GM19324 (cell line): ENCODE data around the gene APELA.
"Not testable (repeated sequence)": the region's sequence is repeated elsewhere in the genome, so short reads cannot be mapped to it uniquely, and the experiment has no call there.

ENCODE experiments used
- ATAC-seq: cut with Tn5 transposase; IDR thresholded peaks from one replicate; pipeline ENCODE4 v1.9.1; 2021; ENCODE audit warnings: mild to moderate bottlenecking, moderate library complexity; ENCODE audit not compliant: unreplicated experiment, low FRiP score

The APELA gene

DNA sequence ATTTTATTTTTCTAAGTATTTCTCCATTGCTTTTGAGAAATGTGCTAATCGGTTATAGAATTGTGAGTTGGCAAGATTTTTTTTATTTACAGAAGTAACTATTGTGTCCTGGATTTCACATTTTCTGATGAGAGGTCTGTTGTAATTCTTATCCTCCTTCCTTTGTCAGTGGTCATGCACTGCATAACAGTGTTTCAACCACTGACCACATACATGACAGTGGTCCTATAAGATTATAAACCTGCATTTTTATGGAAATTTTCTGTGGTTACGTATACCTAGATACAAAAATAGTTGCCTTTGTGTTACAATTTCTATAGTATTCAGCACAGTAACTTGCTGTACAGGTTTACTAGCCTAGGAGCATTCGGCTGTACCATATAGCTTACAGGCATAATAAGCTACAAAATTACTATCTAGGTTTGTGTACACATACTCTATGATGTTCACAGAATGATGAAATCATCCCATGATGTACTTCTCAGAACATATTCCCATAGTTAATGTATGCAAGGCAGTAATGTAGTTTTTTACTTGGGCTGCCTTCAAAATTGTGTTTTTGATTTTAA is 47.8 kb downstream of the APELA start:
- no peak for ATAC-seq

DNA sequence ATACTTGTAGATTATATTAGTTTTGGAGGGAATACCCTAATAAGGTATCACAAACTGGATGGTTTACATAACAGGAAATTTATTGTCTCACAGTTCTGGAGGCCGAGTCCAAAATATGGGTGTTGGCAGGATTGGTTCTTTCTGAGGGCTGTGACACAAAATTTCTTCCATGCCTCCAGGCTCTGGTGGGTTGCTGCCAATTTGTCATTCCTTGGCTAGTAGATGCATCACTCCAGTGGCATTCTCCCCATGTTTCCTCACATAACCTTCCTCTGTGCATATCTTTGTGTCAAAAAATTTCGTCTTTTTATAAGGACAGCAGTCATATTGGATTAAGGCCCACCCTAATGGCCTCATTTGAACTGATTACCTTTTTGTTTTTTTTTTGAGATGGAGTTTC is 49.3 kb downstream of the APELA start:
- no peak for ATAC-seq

DNA sequence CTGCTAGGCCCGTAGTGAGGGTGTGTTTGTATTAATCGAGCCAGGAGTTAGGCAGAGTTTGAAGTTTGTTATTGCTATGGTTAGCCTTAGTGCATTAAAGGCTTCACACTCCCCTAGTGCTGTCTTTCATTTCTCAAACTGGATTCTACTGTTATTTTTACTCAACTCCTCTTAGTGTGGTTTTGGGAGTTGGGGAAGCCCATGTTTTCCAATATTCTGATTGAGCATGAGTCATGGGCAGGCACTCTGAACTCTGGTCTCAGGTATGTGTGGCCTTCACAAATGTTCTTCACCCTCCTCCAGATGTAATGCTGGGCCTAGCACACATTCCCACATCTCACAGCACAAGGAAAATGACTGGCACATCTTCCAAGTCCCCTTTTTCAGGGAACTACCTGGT is 50.1 kb downstream of the APELA start:
- ATAC-seq: not testable (repeated sequence)

DNA sequence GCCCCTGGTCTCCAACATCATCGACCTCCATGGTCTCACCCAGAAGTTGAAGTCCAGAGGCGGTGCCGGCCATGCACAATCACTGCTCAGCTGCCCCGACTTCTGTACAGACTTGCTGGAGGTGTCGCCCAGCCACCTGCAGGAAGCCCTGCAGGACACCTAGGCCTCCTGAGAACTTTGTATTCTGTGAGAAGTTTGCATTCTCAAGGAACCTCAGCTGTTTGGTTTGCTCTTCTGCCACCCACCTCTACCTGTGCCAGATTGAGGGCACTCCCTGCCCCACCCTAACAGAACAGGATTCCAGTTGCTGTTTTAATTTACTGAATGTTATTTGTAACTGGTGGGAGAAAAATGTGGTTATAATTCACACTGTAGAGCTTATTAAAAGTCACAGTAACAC is 53.7 kb downstream of the APELA start:
- no peak for ATAC-seq

DNA sequence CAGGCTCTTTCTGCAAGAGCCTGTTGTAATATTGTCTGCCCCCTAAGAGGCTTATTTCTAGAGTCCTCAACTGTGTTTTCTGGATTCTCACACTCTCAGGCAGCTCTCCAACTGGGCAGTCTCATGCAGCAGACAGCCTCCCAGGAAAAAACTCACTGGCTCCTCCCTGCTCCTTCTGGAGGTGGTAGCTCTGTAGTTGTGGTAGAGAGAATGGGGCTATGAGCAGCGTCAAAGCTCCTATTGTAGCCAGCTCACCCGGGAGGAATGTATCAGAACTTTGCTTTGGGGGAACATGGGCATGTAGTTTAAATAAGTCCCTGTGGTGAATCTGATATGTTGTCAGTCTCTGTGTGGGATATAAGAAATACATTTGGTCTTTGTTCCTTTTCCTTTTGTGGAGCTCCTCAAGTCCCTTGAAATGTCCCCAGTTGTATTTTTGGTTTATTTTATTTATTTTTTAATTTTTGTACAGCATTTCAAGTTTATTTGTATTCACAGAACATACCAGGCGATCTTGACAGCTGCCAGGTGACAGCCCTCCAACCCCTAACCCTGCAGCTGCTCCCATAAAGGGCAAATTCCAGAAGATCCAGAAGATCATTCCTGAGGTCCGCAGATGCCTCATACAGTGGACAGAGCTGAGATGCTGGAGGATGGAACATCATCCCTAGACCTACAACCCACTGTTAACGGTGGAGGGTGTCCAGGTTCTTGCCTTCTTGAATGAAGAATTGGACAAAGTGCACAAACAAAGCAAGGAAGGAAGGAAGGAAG is 54.8 kb downstream of the APELA start:
- ATAC-seq: no peak

DNA sequence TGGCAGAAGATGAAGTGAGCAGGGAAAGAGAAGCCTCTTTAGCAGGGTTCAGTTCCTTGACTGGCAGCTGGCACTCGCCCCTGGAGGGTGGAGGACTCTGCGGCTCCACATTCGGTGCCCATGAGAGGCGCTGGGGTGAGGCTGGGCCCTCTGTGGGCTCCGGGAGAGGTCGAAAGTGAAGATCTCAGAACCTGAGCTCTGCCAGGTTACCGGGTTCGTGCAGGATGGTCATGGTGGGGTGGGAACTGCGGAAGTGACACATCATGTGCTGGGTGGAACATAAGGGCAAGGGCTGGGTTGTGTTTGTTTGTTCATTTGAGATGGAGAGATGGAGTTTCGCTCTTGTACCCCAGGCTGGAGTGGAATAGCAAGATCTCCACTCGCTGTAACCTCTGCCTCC is 56.3 kb downstream of the APELA start:
- ATAC-seq: no peak

DNA sequence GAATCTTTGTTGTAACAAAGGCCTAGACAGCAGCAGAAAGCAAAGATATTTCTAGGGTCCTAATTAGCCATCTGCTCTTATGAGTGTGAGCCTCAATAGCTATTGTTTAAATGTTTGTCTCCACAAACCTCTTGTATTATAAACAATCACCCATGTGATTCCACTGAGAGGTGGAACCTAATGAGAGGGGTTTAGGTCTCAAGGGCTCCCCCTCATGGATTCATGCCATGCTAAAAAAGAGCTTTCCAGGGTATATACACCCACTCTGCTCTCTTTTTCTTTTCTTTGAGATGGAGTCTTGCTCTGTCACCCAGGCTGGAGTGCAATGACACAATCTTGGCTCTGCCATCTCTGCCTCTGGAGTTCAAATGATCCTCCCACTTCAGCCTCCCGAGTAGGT is 58.4 kb downstream of the APELA start:
- ATAC-seq: peak; percentile 65

DNA sequence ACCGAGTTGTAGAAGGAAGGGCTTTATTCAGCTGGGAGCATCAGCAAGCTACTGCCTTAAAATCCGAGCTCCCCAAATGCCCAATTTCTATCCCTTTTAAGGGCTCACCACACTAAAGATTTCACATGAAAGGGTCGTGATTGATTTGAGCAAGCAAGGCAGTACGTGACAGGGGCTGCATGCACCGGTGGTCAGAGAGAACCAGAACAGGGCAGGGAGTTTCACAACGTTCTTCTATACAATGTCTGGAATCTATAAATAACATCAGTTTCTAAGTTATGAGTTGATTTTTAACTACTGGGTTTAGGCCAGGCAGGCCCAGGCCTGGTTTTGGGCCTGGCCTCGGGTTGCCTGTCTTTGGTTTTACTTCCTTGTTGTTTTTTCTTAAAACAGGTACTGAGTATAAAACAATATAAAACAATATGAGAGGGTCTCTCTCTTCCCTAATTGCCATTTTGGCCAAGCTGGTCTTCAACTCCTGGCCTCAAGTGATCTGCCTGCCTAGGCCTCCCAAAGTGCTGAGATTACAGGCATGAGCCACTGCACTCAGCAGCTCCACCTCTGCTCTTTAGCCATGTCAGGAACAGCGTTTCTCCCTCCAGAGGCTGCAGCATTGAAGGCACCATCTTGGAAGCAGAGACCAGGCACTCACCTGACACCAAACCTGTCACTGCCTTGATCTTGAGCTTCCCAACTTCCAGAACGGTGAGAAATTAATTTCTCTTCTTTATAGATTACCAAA is 59.1 kb downstream of the APELA start:
- ATAC-seq: peak; percentile 55

DNA sequence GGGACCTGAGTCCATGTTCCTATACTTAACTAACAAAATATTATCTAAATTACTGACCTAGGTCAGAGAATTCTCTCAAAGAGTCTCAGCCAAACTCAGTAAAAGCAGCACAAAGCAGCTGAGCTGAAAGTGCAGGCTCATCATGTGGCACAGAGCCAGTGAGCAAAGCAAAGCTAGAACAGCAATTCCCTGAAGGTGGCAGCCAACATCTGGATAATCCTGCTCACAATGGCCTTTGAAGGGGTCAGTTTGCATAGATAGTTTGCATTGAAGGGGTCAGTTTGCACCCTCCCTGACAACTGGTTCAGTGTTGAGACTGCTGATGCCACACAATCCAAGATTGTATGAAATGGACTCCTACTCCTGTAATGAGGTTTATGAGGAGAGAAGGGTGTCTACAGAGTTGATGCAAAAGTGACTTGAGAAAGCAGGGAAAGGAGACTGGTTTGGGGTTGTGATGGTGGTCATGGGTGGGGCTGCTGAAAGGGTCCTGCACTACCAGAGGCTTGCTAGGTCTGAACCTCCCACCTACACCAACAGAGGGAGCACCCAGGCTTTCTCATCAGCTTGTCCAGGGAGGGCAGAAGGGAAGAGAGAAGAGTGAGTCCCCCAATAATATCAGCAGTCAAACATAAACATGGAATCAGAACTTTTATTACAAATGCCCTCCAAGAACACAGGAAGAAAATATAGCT is 60.7 kb downstream of the APELA start:
- ATAC-seq: peak; percentile 43

DNA sequence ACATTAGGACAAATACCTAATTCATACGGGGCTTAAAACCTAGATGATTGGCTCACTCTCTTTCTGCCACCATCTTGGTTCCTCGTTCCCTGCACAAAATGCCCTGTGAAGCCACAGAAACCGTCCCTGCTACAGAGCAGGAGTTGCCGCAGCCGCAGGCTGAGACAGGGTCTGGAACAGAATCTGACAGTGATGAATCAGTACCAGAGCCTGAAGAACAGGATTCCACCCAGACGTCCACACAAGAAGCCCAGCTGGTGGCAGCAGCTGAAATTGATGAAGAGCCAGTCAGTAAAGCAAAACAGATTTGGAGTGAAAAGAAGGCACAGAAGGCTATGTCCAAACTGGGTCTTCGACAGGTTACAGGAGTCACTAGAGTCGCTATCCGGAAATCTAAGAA is 66.2 kb downstream of the APELA start:
- ATAC-seq: no peak

DNA sequence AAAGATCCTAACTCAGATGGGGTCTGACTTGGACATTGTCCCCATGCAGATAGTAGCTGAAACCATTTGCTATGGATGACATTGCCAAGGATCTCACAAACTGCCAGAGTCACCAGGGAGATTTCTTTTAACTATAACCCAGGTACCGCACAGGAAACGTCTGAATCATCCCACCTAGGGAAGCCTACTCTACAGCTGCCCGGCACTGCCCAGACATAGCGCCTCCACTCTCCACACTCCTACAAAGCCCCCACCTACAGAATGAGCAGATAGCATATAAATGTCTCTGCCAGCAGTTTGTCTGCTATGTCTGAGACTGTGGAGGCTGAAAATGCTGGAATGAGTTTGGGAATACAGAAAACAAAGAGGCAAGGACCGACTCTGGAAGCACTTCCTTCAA is 68.2 kb downstream of the APELA start:
- ATAC-seq: no peak

DNA sequence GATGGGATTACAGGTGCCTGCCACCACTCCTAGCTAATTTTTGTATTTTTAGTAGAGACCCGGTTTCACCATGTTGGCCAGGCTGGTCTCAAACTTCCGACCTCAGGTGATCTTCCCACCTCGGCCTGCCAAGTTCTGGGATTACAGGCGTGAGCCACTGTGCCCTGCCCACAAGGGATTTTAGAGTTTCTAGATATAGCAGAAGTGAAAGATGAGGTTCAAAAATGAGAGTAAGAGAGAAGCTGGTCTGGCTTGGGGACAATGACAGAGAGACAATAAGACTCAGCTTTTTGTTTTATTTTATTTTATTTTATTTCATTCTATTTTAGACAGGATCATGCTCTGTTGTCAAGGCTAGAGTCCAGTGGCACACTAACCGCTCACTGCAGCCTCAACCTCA is 69.8 kb downstream of the APELA start:
- ATAC-seq: no peak
